Endothelial cell of umbilical vein (primary cell): Measurements from ENCODE around the gene CELSR2. TPM values are rescaled to one million over a fixed set of nuclear protein-coding genes. Genes with fewer than 3 reads are reported as not detected.

Experiments used
- BruUV-seq: library from RNA; stranded (reverse); fragments of 400-500 nt; replicated peaks from 2 replicates; lab custom pipeline; 2021; lab: Mats Ljungman, UMichigan
- CTCF ChIA-PET: fragments of 300-600, 350-600 bp; sonication (Branson Sonifier 250); formaldehyde crosslinking; loops from one replicate; lab custom pipeline; 2021; ENCODE audit warnings: antibody characterized with exemption, inconsistent platforms; lab: Charles Lee
- POLR2A ChIA-PET: fragments of 300-600, 350-600 bp; sonication (Branson Sonifier 250); formaldehyde crosslinking; loops from one replicate; lab custom pipeline; 2021; ENCODE audit warnings: antibody characterized with exemption, inconsistent platforms; lab: Charles Lee
- DNase-seq: peaks from one replicate; pipeline ENCODE4 v3.0.0-alpha.2; 2011; ENCODE audit warnings: low read depth, low spot score
- FAIRE-seq: peaks from 2 replicates; lab custom pipeline; 2011; peaks lifted over from hg19 to GRCh38; lab: Jason Lieb, UNC
- H2AFZ ChIP-seq: 2 replicates; pipeline ENCODE4 v1.6.0; 2012; ENCODE audit warnings: low read depth, low read length, control low read depth, inconsistent platforms
- H3K27ac ChIP-seq: 2 replicates; pipeline ENCODE4 v1.5.1; 2011; ENCODE audit warnings: low read depth, mild to moderate bottlenecking, control low read depth, low read length, moderate library complexity; ENCODE audit not compliant: insufficient read depth
- H3K27me3 ChIP-seq, 2 experiments: 2 replicates each; pipeline versions ENCODE4 v1.6.0 to v1.6.1; 2011; ENCODE audit warnings: low read length in 2 of 2, mixed read lengths in 1 of 2; ENCODE audit not compliant: control insufficient read depth in 2 of 2, insufficient read depth in 2 of 2
- H3K36me3 ChIP-seq, 2 experiments: 2 replicates in 1 of 2; 3 replicates in 1 of 2; pipeline ENCODE4 v1.5.1; 2011; ENCODE audit warnings: low read length in 2 of 2, mild to moderate bottlenecking in 1 of 2, moderate library complexity in 1 of 2; ENCODE audit not compliant: control insufficient read depth in 2 of 2, insufficient read depth in 2 of 2; ENCODE audit errors: extremely low read depth in 1 of 2
- H3K4me1 ChIP-seq: 3 replicates; pipeline ENCODE4 v1.5.1; 2011; ENCODE audit warnings: mild to moderate bottlenecking, low read length; ENCODE audit not compliant: control insufficient read depth, insufficient read depth; ENCODE audit errors: extremely low read depth
- H3K4me2 ChIP-seq: 2 replicates; pipeline ENCODE4 v1.6.1; 2011; ENCODE audit warnings: low read length, control low read depth, mixed read lengths; ENCODE audit not compliant: insufficient read depth
- H3K4me3 ChIP-seq, 3 experiments: fragments of 200-600 bp in 1 of 3; sonication (generic), shearing (Covaris generic) in 1 of 3; replicated peaks in 1 of 3; 2 replicates each; pipeline ENCODE4 v1.5.1; 2011 to 2016; ENCODE audit warnings: control low read depth in 3 of 3, low read length in 3 of 3, mild to moderate bottlenecking in 2 of 3, inconsistent platforms in 1 of 3, low read depth in 1 of 3, moderate library complexity in 1 of 3; ENCODE audit not compliant: insufficient read depth in 1 of 3
- H3K79me2 ChIP-seq: 2 replicates; pipeline ENCODE4 v1.6.0; 2012; ENCODE audit warnings: low read length, inconsistent platforms; ENCODE audit not compliant: control insufficient read depth, insufficient read depth
- H3K9ac ChIP-seq: replicated peaks from 2 replicates; pipeline ENCODE3; 2011; ENCODE audit warnings: low read length, control low read depth; ENCODE audit not compliant: insufficient read depth; ENCODE audit errors: extremely low read depth
- H3K9me1 ChIP-seq: replicated peaks from 3 replicates; pipeline ENCODE4 v1.6.0; 2011; ENCODE audit warnings: mild to moderate bottlenecking, low read length; ENCODE audit not compliant: control insufficient read depth, insufficient read depth; ENCODE audit errors: extremely low read depth
- H3K9me3 ChIP-seq: replicated peaks from 2 replicates; pipeline ENCODE4 v1.5.1; 2012; ENCODE audit warnings: low read length, inconsistent platforms; ENCODE audit not compliant: control insufficient read depth, insufficient read depth
- H4K20me1 ChIP-seq: replicated peaks from 2 replicates; pipeline ENCODE3; 2011; ENCODE audit warnings: mild to moderate bottlenecking, low read length; ENCODE audit not compliant: control insufficient read depth, insufficient read depth; ENCODE audit errors: extremely low read depth
- CTCF ChIP-seq, 2 donors: IDR thresholded peaks; 1 replicate in 1 of 2; 2 replicates in 1 of 2; pipeline ENCODE4 v1.5.1; 2011; ENCODE audit warnings: low read length in 2 of 2, mild to moderate bottlenecking in 2 of 2, moderate library complexity in 2 of 2, control low read depth in 1 of 2, inconsistent platforms in 1 of 2, low read depth in 1 of 2; ENCODE audit not compliant: insufficient read depth in 1 of 2; ENCODE audit errors: extremely low read depth in 1 of 2
- EZH2 ChIP-seq: IDR thresholded peaks from 2 replicates; pipeline ENCODE4 v1.6.1; 2012; ENCODE audit warnings: borderline replicate concordance, low read depth, mild to moderate bottlenecking, moderate library complexity, low read length, inconsistent platforms; ENCODE audit not compliant: severe bottlenecking
- FOS ChIP-seq: IDR thresholded peaks from 2 replicates; pipeline ENCODE4 v1.6.1; 2011; ENCODE audit warnings: mild to moderate bottlenecking, low read length, moderate library complexity, borderline replicate concordance; ENCODE audit not compliant: insufficient read depth
- GATA2 ChIP-seq: IDR thresholded peaks from 2 replicates; pipeline ENCODE4 v1.7.0; 2011; ENCODE audit warnings: low read depth, mild to moderate bottlenecking, moderate library complexity, mixed read lengths, low read length; ENCODE audit not compliant: insufficient read length, insufficient read depth
- JUN ChIP-seq: IDR thresholded peaks from 2 replicates; pipeline ENCODE4 v1.6.1; 2011; ENCODE audit warnings: borderline replicate concordance, low read depth; ENCODE audit not compliant: insufficient read length, insufficient read depth
- MAX ChIP-seq: IDR thresholded peaks from 2 replicates; pipeline ENCODE4 v1.6.1; 2011; ENCODE audit not compliant: insufficient read depth, insufficient read length
- MYC ChIP-seq: IDR thresholded peaks from one replicate; pipeline ENCODE4 v1.6.1; 2011; ENCODE audit warnings: mild to moderate bottlenecking, low read depth, low read length
- POLR2A ChIP-seq: IDR thresholded peaks from 2 replicates; pipeline ENCODE4 v1.6.1; 2012; ENCODE audit warnings: low read depth, mild to moderate bottlenecking, control low read depth, low read length
- POLR2AphosphoS5 ChIP-seq: IDR thresholded peaks from 2 replicates; pipeline ENCODE4 v1.6.1; 2012; ENCODE audit warnings: low read depth, mild to moderate bottlenecking, control low read depth, low read length, moderate library complexity; ENCODE audit not compliant: insufficient read depth
- dilution Hi-C: fragments of 300-500 bp; cut with MboI; formaldehyde crosslinking; loops from one replicate; pipeline ENCODE4 v1.15.0; 2019; ENCODE audit warnings: low sequenced_read_pairs; ENCODE audit not compliant: extremely low pct_ligation_motif_present
- intact Hi-C: fragments of 100-400 bp; cut with micrococcal nuclease; formaldehyde crosslinking; loops from one replicate; pipeline ENCODE4 v1.10.0; 2022
- polyA plus RNA-seq, 4 experiments: library from polyadenylated mRNA; depleted of rRNA in 3 of 4; stranded (reverse) in 3 of 4; unstranded in 1 of 4; fragments of >200 nt; gene quantifications; 2 replicates each; pipeline versions ENCODE4 v1.2.1 to v1.2.3, GENCODE V29; 2011 to 2012; ENCODE audit warnings: missing spikeins in 1 of 4
- total RNA-seq: library from RNA; stranded (reverse); gene quantifications from 2 replicates; pipeline ENCODE4 v1.2.3, GENCODE V29; 2021

The CELSR2 gene
- total and polyA plus RNA-seq, 2 donors (not counting 3 experiments of a cell fraction or from before 2014, with no cell fraction given): 0.90 to 1.4 TPM

GRCh38 chr1:109256971-109257681 lies 7.8 kb downstream of the CELSR2 start:
- no peak overlapping the region for H3K9ac ChIP-seq
- POLR2A ChIA-PET: no interaction called here

GRCh38 chr1:109257682-109258421 lies 8.5 kb downstream of the CELSR2 start:
- intact Hi-C loops (no loop called here), dilution Hi-C loops (no loop called here)
- Histone ChIP-seq H3K4me1 (no peaks in the 10 kb centered on the region), H3K79me2 (no peaks in the 10 kb centered on the region), H3K27ac (no peak overlapping the region), H3K4me3 (no peak overlapping the region), H3K9ac (no peak overlapping the region), H2AFZ (no peak overlapping the region), H3K9me1 (no peaks in the 10 kb centered on the region), H3K27me3 (peaks cover 0 to 2% of the 10 kb centered on the region in 2 experiments), H3K4me2 (no peak overlapping the region), H3K36me3 (no peaks in the 10 kb centered on the region), H4K20me1 (no peaks in the 10 kb centered on the region), H3K9me3 (no peaks in the 10 kb centered on the region)
- POLR2A ChIA-PET: no interaction called here
- no TSS peak for BruUV-seq
- CTCF ChIA-PET: interaction anchor here (0.7 to 1.7 kb wide), 2 partner anchors 18 to 141 kb away, joined by 3 to 11 read pairs; partner anchors contain the start of gene SORT1
- TF ChIP-seq POLR2AphosphoS5: no peak
- no peak for TF ChIP-seq JUN
- no peak for TF ChIP-seq CTCF (IDR thresholded peaks at IDR 0.05; ENCODE audit: extremely low read depth in 1 of 2, insufficient read depth in 1 of 2, low read depth in 1 of 2, low read length in 2 of 2)
- no peak for TF ChIP-seq MAX
- no peak for TF ChIP-seq POLR2A
- no peak for TF ChIP-seq EZH2
- TF ChIP-seq GATA2: no peak
- no peak for TF ChIP-seq FOS
- TF ChIP-seq MYC: no peak
- DNase-seq (no peak), FAIRE-seq (no peak)

More at GRCh38 chr1:109256971-109257681, 7.8 kb downstream of the CELSR2 start:
- CTCF ChIA-PET: interaction anchor here (0.7 to 2.1 kb wide), 4 partner anchors 18 to 141 kb away, joined by 3 to 11 read pairs (median 4); partner anchors contain the start of gene SORT1
- intact Hi-C loops: no loop called here
- Histone ChIP-seq H3K4me2 (no peak overlapping the region), H3K36me3 (no peaks in the 10 kb centered on the region), H3K27ac (no peak overlapping the region), H3K9me1 (no peaks in the 10 kb centered on the region), H4K20me1 (no peaks in the 10 kb centered on the region), H3K79me2 (no peaks in the 10 kb centered on the region), H3K4me1 (no peaks in the 10 kb centered on the region), H2AFZ (no peak overlapping the region), H3K27me3 (peaks cover 0 to 2% of the 10 kb centered on the region in 2 experiments), H3K9me3 (no peaks in the 10 kb centered on the region), H3K4me3 (no peak overlapping the region)
- no peak for DNase-seq
- dilution Hi-C loops: no loop called here
- no peak for TF ChIP-seq MYC
- no peak for TF ChIP-seq FOS
- no peak for TF ChIP-seq JUN
- no peak for TF ChIP-seq EZH2
- no peak for TF ChIP-seq POLR2A
- BruUV-seq: no TSS peak
- FAIRE-seq: no peak
